BLaER1 (cell line): ENCODE measurements around the gene RBBP8.
A peak's percentile ranks its signal among the peaks of the same experiment; 100 is the strongest.

Experiments
- H3K27ac ChIP-seq: shearing (Covaris generic); formaldehyde crosslinking; 2 replicates; pipeline ENCODE4 v1.8.1; 2022
- H3K27me3 ChIP-seq: shearing (Covaris generic); formaldehyde crosslinking; 2 replicates; pipeline ENCODE4 v1.8.1; 2022
- H3K36me3 ChIP-seq: shearing (Covaris generic); formaldehyde crosslinking; 2 replicates; pipeline ENCODE4 v1.8.1; 2022
- H3K4me1 ChIP-seq: shearing (Covaris generic); formaldehyde crosslinking; 2 replicates; pipeline ENCODE4 v1.8.1; 2022
- H3K4me2 ChIP-seq: shearing (Covaris generic); formaldehyde crosslinking; 2 replicates; pipeline ENCODE4 v1.8.1; 2022
- H3K4me3 ChIP-seq: shearing (Covaris generic); formaldehyde crosslinking; 2 replicates; pipeline ENCODE4 v1.8.1; 2022
- H3K9ac ChIP-seq: shearing (Covaris generic); formaldehyde crosslinking; 2 replicates; pipeline ENCODE4 v1.8.1; 2022
- H3K9me3 ChIP-seq: shearing (Covaris generic); formaldehyde crosslinking; 2 replicates; pipeline ENCODE4 v1.8.1; 2022
- H4K20me1 ChIP-seq: shearing (Covaris generic); formaldehyde crosslinking; 2 replicates; pipeline ENCODE4 v1.8.1; 2022
- Cebpa-rat ChIP-seq: shearing (Covaris generic); IDR thresholded peaks from 2 replicates; pipeline ENCODE4 v1.8.1; 2022

Gene RBBP8

GRCh38 chr18:22914633-22915032, 18.5 kb upstream of the RBBP8 start:
- Histone ChIP-seq H3K27ac (no peak overlapping the region), H3K9me3 (no peaks in the 10 kb centered on the region), H3K4me1 (no peaks in the 10 kb centered on the region), H3K9ac (no peak overlapping the region), H3K27me3 (no peaks in the 10 kb centered on the region), H4K20me1 (no peaks in the 10 kb centered on the region), H3K4me2 (no peak overlapping the region), H3K36me3 (no peaks in the 10 kb centered on the region), H3K4me3 (no peak overlapping the region)
- no peak for TF ChIP-seq Cebpa-rat

GRCh38 chr18:22915337-22915736, 17.8 kb upstream of the RBBP8 start:
- Histone ChIP-seq H3K4me3 (no peak overlapping the region), H3K9ac (no peak overlapping the region), H4K20me1 (no peaks in the 10 kb centered on the region), H3K27me3 (no peaks in the 10 kb centered on the region), H3K4me2 (no peak overlapping the region), H3K9me3 (no peaks in the 10 kb centered on the region), H3K27ac (no peak overlapping the region), H3K36me3 (no peaks in the 10 kb centered on the region), H3K4me1 (no peaks in the 10 kb centered on the region)
- TF ChIP-seq Cebpa-rat: no peak

DNA sequence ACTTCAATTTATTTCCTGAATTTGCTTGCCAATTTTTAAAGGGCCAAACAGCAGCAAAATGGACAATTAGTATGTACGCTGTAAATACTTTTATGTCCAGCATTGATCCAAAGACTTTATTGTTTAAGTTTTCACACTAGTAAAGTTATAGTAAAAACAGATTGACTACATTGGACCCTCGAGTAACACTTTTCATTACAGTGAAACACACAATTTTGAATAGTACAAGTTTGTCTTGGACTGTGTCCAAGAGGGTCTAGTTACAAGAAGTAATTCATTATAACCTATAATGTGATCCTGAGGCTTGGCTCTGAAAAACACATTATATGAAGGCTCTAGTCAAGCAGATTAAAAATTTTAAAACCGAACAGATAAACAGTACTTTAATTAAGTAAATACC, 11.4 kb upstream of the RBBP8 start:
- no peak overlapping the region for H3K4me3 ChIP-seq
- TF ChIP-seq Cebpa-rat: no peak
- H3K4me2 ChIP-seq: no peak overlapping the region

GRCh38 chr18:22924589-22924988, 8.5 kb upstream of the RBBP8 start:
- Histone ChIP-seq H3K4me1 (0 out of 2 replicates have a peak, but pooled peaks cover 4% of the 10 kb centered on the region), H3K4me2 (no peak overlapping the region), H3K9ac (no peak overlapping the region), H3K27me3 (no peaks in the 10 kb centered on the region), H3K36me3 (no peaks in the 10 kb centered on the region), H3K27ac (no peak overlapping the region), H4K20me1 (no peaks in the 10 kb centered on the region), H3K4me3 (no peak overlapping the region), H3K9me3 (no peaks in the 10 kb centered on the region)
- TF ChIP-seq Cebpa-rat: no peak

More for the DNA sequence above, 11.4 kb upstream of the RBBP8 start:
- Histone ChIP-seq H3K36me3 (no peaks in the 10 kb centered on the region), H3K27me3 (no peaks in the 10 kb centered on the region), H3K4me1 (no peaks in the 10 kb centered on the region), H3K9me3 (no peaks in the 10 kb centered on the region), H3K9ac (no peak overlapping the region), H4K20me1 (no peaks in the 10 kb centered on the region), H3K27ac (no peak overlapping the region)

DNA sequence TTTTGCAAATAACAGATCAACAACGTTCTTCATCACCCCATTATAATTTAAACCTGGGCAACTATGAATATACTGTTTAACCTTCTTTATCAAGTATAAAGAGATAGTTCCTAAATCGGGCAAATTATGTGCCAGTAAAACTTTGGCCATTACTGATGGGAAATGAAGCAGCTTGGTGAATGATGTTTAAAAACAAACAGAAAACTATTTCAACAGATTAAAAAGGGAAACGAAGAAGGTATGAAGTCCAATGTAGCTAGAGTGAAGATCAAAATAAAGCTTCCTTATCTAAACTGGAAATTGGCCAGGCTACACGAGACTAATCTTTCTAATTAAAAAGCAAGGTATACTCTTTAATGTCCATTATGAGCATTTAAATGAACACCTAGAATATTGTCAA, 6.7 kb upstream of the RBBP8 start:
- Histone ChIP-seq H3K36me3 (no peaks in the 10 kb centered on the region), H3K9ac (no peak overlapping the region), H3K4me1 (0 out of 2 replicates have a peak, but pooled peaks cover 4% of the 10 kb centered on the region), H3K9me3 (no peaks in the 10 kb centered on the region), H3K27me3 (no peaks in the 10 kb centered on the region), H4K20me1 (no peaks in the 10 kb centered on the region), H3K27ac (no peak overlapping the region), H3K4me2 (no peak overlapping the region), H3K4me3 (no peak overlapping the region)
- no peak for TF ChIP-seq Cebpa-rat

- Histone ChIP-seq H3K27me3 (no peaks in the 10 kb centered on the region), H3K36me3 (no peaks in the 10 kb centered on the region), H3K9me3 (no peaks in the 10 kb centered on the region), H3K4me3 (no peak overlapping the region), H3K4me2 (no peak overlapping the region), H3K9ac (no peak overlapping the region), H3K27ac (no peak overlapping the region), H3K4me1 (peaks cover 14% of the 10 kb centered on the region), H4K20me1 (no peaks in the 10 kb centered on the region)
- TF ChIP-seq Cebpa-rat: no peak
Measured at GRCh38 chr18:22928339-22928738, 4.8 kb upstream of the RBBP8 start.

DNA sequence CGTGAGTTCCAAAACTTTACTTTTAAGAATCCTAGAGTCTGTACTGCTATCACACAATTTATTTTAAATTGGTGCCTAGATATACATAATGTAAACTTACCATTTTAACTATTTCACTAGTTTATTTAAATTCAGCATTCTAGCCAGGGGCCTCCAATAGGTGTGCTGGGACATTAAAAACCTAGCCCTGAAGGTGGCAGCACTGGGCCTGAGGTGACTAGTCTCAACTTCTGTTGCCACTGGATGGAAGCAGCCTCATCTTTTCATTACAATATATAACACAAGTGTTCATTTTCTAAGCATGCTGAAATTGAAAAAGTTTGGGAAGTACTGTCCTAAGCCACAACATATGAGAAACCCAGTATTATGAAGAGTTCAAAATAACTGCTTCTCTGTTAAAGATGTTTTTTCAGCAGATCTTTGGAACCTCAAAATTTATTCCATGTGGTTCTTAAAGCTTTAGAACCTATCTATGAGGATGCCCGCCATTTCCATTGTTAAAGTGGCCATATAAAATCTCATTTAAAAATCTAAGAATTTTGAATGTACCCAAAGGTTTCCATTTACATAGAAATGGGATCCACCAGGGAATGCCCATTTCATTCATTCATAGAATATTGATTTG, 2.9 kb upstream of the RBBP8 start:
- Histone ChIP-seq H3K4me3 (no peak overlapping the region), H4K20me1 (no peaks in the 10 kb centered on the region), H3K27ac (no peak overlapping the region), H3K4me2 (no peak overlapping the region), H3K36me3 (no peaks in the 10 kb centered on the region), H3K4me1 (peaks cover 22% of the 10 kb centered on the region), H3K27me3 (no peaks in the 10 kb centered on the region), H3K9ac (no peak overlapping the region), H3K9me3 (no peaks in the 10 kb centered on the region)
- no peak for TF ChIP-seq Cebpa-rat

DNA sequence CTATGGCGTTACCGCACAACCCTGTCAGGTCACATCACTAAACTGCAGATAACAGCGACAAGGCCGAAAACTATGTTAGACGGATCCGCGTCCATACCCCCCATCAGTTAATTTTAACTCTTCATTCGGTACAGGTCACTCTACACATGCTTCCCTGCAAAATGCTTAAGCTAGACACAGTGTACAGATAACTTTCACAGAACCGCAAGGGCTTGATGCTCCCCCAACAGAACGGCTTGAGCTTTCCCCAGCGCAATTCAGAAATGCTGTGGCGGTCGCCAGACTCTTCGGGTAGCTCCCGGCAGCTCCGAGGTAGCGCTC, 283 bp upstream of the RBBP8 start:
- Histone ChIP-seq H3K9ac (peak overlapping the region; percentile 89), H3K4me2 (peak overlapping the region; percentile 81), H3K4me3 (peak overlapping the region; percentile 82), H3K27ac (peak overlapping the region; percentile 89), H3K27me3 (no peaks in the 10 kb centered on the region), H3K36me3 (peaks cover 13% of the 10 kb centered on the region), H3K4me1 (peaks cover 34% of the 10 kb centered on the region), H3K9me3 (no peaks in the 10 kb centered on the region), H4K20me1 (no peaks in the 10 kb centered on the region)
- no peak for TF ChIP-seq Cebpa-rat

DNA sequence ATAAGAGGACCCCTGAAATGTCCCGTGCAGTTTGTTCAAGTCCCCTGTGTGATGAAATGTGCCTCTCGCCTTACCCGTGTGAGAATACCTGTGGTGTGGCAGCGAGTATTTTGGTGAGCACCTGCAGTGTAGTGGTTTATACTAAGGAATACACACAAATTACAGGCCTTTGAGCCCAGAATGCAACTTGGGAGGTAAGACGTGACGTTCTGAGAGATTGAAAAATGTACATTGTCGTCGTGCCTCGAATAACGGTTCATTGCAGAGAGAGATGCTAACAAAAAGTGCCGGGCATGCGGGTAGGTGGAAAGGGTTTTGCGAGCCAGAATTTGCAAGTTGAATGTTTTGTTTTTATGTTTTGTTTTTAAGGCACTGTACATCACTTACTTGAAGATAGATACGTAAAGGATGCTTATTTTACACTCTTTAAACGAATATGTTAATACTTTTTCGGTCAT, 867 bp downstream of the RBBP8 start:
- H3K4me2 ChIP-seq: peak overlapping the region; percentile 81
- H3K9me3 ChIP-seq: no peaks in the 10 kb centered on the region
- TF ChIP-seq Cebpa-rat: no peak
- H3K4me1 ChIP-seq: peaks cover 30% of the 10 kb centered on the region
- no peaks in the 10 kb centered on the region for H3K27me3 ChIP-seq
- H4K20me1 ChIP-seq: no peaks in the 10 kb centered on the region
- peak overlapping the region; percentile 82 for H3K4me3 ChIP-seq
- peaks cover 24% of the 10 kb centered on the region for H3K36me3 ChIP-seq
- H3K27ac ChIP-seq: peak overlapping the region; percentile 89
- peak overlapping the region; percentile 89 for H3K9ac ChIP-seq

GRCh38 chr18:22934789-22935188, 1.7 kb downstream of the RBBP8 start:
- H3K9ac ChIP-seq: peak overlapping the region; percentile 89
- H3K4me3 ChIP-seq: peak overlapping the region; percentile 82
- H3K27ac ChIP-seq: peak overlapping the region; percentile 23; the same call in 1 of the 2 replicates
- peaks cover 32% of the 10 kb centered on the region for H3K36me3 ChIP-seq
- H4K20me1 ChIP-seq: 0 out of 2 replicates have a peak, but pooled peaks cover 4% of the 10 kb centered on the region
- no peaks in the 10 kb centered on the region for H3K27me3 ChIP-seq
- no peak for TF ChIP-seq Cebpa-rat
- peaks cover 30% of the 10 kb centered on the region for H3K4me1 ChIP-seq
- H3K9me3 ChIP-seq: no peaks in the 10 kb centered on the region
- H3K4me2 ChIP-seq: peak overlapping the region; percentile 81
